Cardiac muscle cell (in vitro differentiated cells and primary cell): ENCODE results near the gene CDIPT. TPM values are rescaled to one million over a fixed set of nuclear protein-coding genes. Genes with fewer than 3 reads are reported as not detected.

ENCODE experiments used
- DNase-seq, 2 donors: peaks; one replicate each; pipeline versions ENCODE4 v3.0.0 to v3.0.0-alpha.2; 2010 to 2017; ENCODE audit warnings: low read depth in 1 of 2, low spot score in 1 of 2
- H3K27ac ChIP-seq: fragments of 200-600 bp; sonication (generic); 2 replicates; pipeline ENCODE4 v1.5.1; 2016
- H3K27me3 ChIP-seq: fragments of 200-600 bp; sonication (generic); 2 replicates; pipeline ENCODE4 v1.6.0; 2016; ENCODE audit warnings: control low read depth
- H3K36me3 ChIP-seq: fragments of 200-600 bp; sonication (generic); 2 replicates; pipeline ENCODE4 v1.5.1; 2016; ENCODE audit warnings: control low read depth
- H3K4me1 ChIP-seq: fragments of 200-600 bp; sonication (generic); 2 replicates; pipeline ENCODE4 v1.8.1; 2017; ENCODE audit warnings: low read depth, mild to moderate bottlenecking, mixed run types
- H3K4me3 ChIP-seq: fragments of 200-600 bp; sonication (generic); 2 replicates; pipeline ENCODE4 v1.5.1; 2016; ENCODE audit warnings: mild to moderate bottlenecking
- H3K9me3 ChIP-seq: fragments of 200-600 bp; sonication (generic); 2 replicates; pipeline ENCODE4 v1.5.1; 2017; ENCODE audit warnings: low read depth, mild to moderate bottlenecking, control low read depth
- polyA plus RNA-seq: library from polyadenylated mRNA; unstranded; fragments of >200 nt; fragmentation: Nextera tagmentation; extraction: Ambion mirVana; gene quantifications from 2 replicates; pipeline ENCODE4 v1.2.1, GENCODE V29; 2016
- total RNA-seq: library from RNA; depleted of rRNA; stranded (reverse); fragments of >200 nt; gene quantifications from 2 replicates; pipeline ENCODE4 v1.2.3, GENCODE V29; 2016
- TF ChIP-seq, protein P1 (sequence below): IDR thresholded peaks from 2 replicates; pipeline ENCODE4 v1.5.1; 2012; ENCODE audit warnings: low read depth, mild to moderate bottlenecking, low read length

Gene CDIPT
- total and polyA plus RNA-seq, 2 experiments from 2014 or later = 139 to 144 TPM

- TF ChIP-seq, protein P1, sequence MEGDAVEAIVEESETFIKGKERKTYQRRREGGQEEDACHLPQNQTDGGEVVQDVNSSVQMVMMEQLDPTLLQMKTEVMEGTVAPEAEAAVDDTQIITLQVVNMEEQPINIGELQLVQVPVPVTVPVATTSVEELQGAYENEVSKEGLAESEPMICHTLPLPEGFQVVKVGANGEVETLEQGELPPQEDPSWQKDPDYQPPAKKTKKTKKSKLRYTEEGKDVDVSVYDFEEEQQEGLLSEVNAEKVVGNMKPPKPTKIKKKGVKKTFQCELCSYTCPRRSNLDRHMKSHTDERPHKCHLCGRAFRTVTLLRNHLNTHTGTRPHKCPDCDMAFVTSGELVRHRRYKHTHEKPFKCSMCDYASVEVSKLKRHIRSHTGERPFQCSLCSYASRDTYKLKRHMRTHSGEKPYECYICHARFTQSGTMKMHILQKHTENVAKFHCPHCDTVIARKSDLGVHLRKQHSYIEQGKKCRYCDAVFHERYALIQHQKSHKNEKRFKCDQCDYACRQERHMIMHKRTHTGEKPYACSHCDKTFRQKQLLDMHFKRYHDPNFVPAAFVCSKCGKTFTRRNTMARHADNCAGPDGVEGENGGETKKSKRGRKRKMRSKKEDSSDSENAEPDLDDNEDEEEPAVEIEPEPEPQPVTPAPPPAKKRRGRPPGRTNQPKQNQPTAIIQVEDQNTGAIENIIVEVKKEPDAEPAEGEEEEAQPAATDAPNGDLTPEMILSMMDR = no peak
- Histone ChIP-seq H3K9me3 (no peaks in the 10 kb centered on the region), H3K27me3 (peaks cover 16% of the 10 kb centered on the region), H3K36me3 (no peaks in the 10 kb centered on the region), H3K27ac (no peak overlapping the region), H3K4me3 (no peak overlapping the region), H3K4me1 (no peaks in the 10 kb centered on the region)
- no peak for DNase-seq
These were observed 18.0 kb upstream of the CDIPT start for GRCh38 chr16:29881050-29881449.

- Histone ChIP-seq H3K27me3 (peaks cover 18% of the 10 kb centered on the region), H3K27ac (no peak overlapping the region), H3K9me3 (no peaks in the 10 kb centered on the region), H3K4me1 (no peaks in the 10 kb centered on the region), H3K36me3 (no peaks in the 10 kb centered on the region), H3K4me3 (no peak overlapping the region)
- DNase-seq = no peak
- TF ChIP-seq, protein P1 = no peak
These were observed 15.1 kb upstream of the CDIPT start for GRCh38 chr16:29878172-29878571.

- H3K27me3 ChIP-seq = peaks cover 18% of the 10 kb centered on the region
- TF ChIP-seq, protein P1 = no peak
- no peaks in the 10 kb centered on the region for H3K4me1 ChIP-seq
- H3K27ac ChIP-seq = no peak overlapping the region
- H3K4me3 ChIP-seq = no peak overlapping the region
- no peaks in the 10 kb centered on the region for H3K36me3 ChIP-seq
- no peaks in the 10 kb centered on the region for H3K9me3 ChIP-seq
- DNase-seq = peak; percentile 55 to 64
These were observed 14.4 kb upstream of the CDIPT start for GRCh38 chr16:29877266-29877961.

DNA sequence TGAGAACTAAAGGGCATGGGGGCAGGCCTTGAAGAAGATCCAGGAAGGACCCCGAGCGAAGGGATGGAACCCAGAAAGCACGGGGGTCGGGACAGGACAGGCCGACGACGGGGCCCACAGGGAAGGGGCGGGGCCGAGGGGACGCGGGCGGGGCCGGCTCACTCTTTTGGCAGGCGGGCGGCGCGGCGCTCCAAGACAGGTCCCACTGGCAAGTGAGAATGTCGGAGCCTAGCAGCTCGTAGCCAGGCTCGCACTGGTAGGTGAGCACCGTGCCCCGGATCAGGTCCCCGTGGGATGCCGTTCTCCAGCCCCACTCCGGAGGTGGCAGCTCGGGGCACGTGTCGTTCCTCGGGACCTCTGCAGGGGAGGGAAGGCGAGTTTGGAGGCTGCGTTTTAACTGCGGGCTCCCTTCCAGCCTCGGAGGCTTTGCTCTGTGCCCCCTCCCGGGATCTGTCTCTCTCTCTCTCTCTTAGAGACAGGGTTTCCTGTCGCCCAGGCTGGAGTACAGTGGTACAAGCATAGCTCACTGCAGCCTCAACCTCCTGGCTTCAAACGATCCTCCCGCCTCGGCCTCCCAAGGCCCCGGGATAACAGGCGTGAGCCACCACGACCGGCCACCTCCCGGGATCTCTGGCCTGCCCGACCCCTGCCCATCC, 13.7 kb upstream of the CDIPT start:
- TF ChIP-seq, protein P1 = no peak
- H3K36me3 ChIP-seq = no peaks in the 10 kb centered on the region
- H3K27me3 ChIP-seq = peaks cover 18% of the 10 kb centered on the region
- no peak overlapping the region for H3K27ac ChIP-seq
- H3K9me3 ChIP-seq = no peaks in the 10 kb centered on the region
- no peak for DNase-seq
- H3K4me1 ChIP-seq = no peaks in the 10 kb centered on the region
- H3K4me3 ChIP-seq = no peak overlapping the region

DNA sequence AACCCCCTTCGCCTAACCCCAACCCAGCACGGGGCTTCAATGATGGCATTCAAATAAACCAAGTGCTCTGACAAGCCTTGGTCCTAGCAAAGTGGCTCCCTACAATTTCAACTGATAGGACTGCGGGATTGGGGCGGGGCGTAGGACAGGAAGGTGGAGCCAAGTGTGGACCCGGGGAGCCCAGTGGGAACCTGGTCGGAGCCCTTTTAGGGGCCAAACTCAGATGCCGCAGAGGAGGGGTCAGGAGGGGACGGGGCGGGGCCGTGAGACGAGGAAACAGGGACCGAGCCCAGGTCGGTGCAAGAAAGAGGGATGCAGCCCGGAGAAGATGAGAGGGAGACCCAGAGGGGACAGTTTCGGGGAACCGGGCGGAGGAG, 13.2 kb upstream of the CDIPT start:
- Histone ChIP-seq H3K4me3 (no peak overlapping the region), H3K27me3 (peaks cover 18% of the 10 kb centered on the region), H3K27ac (no peak overlapping the region), H3K9me3 (no peaks in the 10 kb centered on the region), H3K4me1 (no peaks in the 10 kb centered on the region), H3K36me3 (no peaks in the 10 kb centered on the region)
- TF ChIP-seq, protein P1 = no peak
- no peak for DNase-seq
